HepG2 (cell line): ENCODE results near the gene CNNM2. TPM values are rescaled to one million over a fixed set of nuclear protein-coding genes. Genes with fewer than 3 reads are reported as not detected.

Experiments used
- EEA1 ChIP-seq: sonication (generic); formaldehyde crosslinking; IDR thresholded peaks from 2 replicates; pipeline ENCODE4 v1.5.1; 2020; ENCODE audit warnings: mild to moderate bottlenecking, missing genetic modification reagents, borderline replicate concordance
- FOXO1 ChIP-seq: sonication (generic); formaldehyde crosslinking; IDR thresholded peaks from 2 replicates; pipeline ENCODE4 v1.4.0; 2020; ENCODE audit warnings: missing genetic modification reagents
- GPN1 ChIP-seq: sonication (generic); formaldehyde crosslinking; IDR thresholded peaks from 2 replicates; pipeline ENCODE4 v1.5.1; 2020; ENCODE audit warnings: missing genetic modification reagents, borderline replicate concordance
- MAFF ChIP-seq: IDR thresholded peaks from 2 replicates; pipeline ENCODE4 v1.6.1; 2011; ENCODE audit warnings: low read depth, low read length, improper control_type of control experiment
- PAWR ChIP-seq: sonication (generic); formaldehyde crosslinking; IDR thresholded peaks from 2 replicates; pipeline ENCODE4 v1.4.0; 2020; ENCODE audit warnings: missing genetic modification reagents, mild to moderate bottlenecking, borderline replicate concordance
- PHF8 ChIP-seq: sonication (generic); formaldehyde crosslinking; IDR thresholded peaks from 2 replicates; pipeline ENCODE4 v1.5.0; 2020; ENCODE audit warnings: missing genetic modification reagents
- PLRG1 ChIP-seq: fragments of 450-650 bp; conservative IDR thresholded peaks from 2 replicates; pipeline ENCODE4 v1.6.1; 2016
- SOX13 ChIP-seq, 3 experiments: fragments of 450-650 bp in 1 of 3; sonication (generic) in 1 of 3; formaldehyde crosslinking in 1 of 3; IDR thresholded peaks in 2 of 3; conservative IDR thresholded peaks in 1 of 3; 2 replicates each; pipeline versions ENCODE4 v1.5.0 to v1.6.1; 2016 to 2020; ENCODE audit warnings: antibody characterized with exemption in 1 of 3, mild to moderate bottlenecking in 1 of 3, missing compliant biosample characterization in 1 of 3, missing genetic modification reagents in 1 of 3, moderate library complexity in 1 of 3
- TMF1 ChIP-seq: sonication (generic); formaldehyde crosslinking; IDR thresholded peaks from 2 replicates; pipeline ENCODE4 v1.8.1; 2022; ENCODE audit warnings: low read depth, missing genetic modification reagents
- TSC22D2 ChIP-seq: sonication (generic); formaldehyde crosslinking; IDR thresholded peaks from 2 replicates; pipeline ENCODE4 v1.5.1; 2020; ENCODE audit warnings: missing genetic modification reagents, mild to moderate bottlenecking, borderline replicate concordance
- ZNF124 ChIP-seq: sonication (generic); formaldehyde crosslinking; IDR thresholded peaks from 2 replicates; pipeline ENCODE4 v1.4.0; 2020; ENCODE audit warnings: missing genetic modification reagents
- ZNF432 ChIP-seq: sonication (generic); formaldehyde crosslinking; IDR thresholded peaks from 2 replicates; pipeline ENCODE4 v1.5.0; 2020; ENCODE audit warnings: missing genetic modification reagents, mild to moderate bottlenecking, borderline replicate concordance
- ZNF557 ChIP-seq: sonication (generic); formaldehyde crosslinking; IDR thresholded peaks from 2 replicates; pipeline ENCODE4 v1.4.0; 2020; ENCODE audit warnings: missing genetic modification reagents
- ZNF878 ChIP-seq: sonication (generic); formaldehyde crosslinking; IDR thresholded peaks from 2 replicates; pipeline ENCODE4 v1.8.1; 2023; ENCODE audit warnings: mild to moderate bottlenecking, missing genetic modification reagents, moderate library complexity
- polyA plus RNA-seq, 8 experiments: library from polyadenylated mRNA; depleted of rRNA in 3 of 8; stranded (reverse) in 7 of 8; unstranded in 1 of 8; fragments of >200 nt; fragmentation: Illumina TruSeq in 4 of 8; extraction: Trizol in 4 of 8; gene quantifications; 2 replicates each; pipeline versions ENCODE4 v1.2.1 to v1.2.3, GENCODE V29; 2011 to 2016; ENCODE audit warnings: low read depth in 4 of 8, missing spikeins in 1 of 8, mixed read lengths in 1 of 8; ENCODE audit not compliant: insufficient read depth in 1 of 8
- total RNA-seq, 5 experiments: library from RNA; depleted of rRNA; stranded (reverse); fragments of >200 nt; fragmentation: Illumina TruSeq; extraction: Trizol; gene quantifications; 2 replicates each; pipeline ENCODE4 v1.2.3, GENCODE V29; 2016; ENCODE audit warnings: low read depth in 1 of 5
- TF ChIP-seq, protein P1 (sequence below): IDR thresholded peaks from 2 replicates; pipeline ENCODE4 v1.6.1; 2018; ENCODE audit warnings: missing genetic modification reagents, mild to moderate bottlenecking, missing compliant biosample characterization
- TF ChIP-seq, protein P2 (sequence below): sonication (generic); formaldehyde crosslinking; IDR thresholded peaks from 2 replicates; pipeline ENCODE4 v1.9.0; 2021; ENCODE audit warnings: missing genetic modification reagents, borderline replicate concordance
- TF ChIP-seq, protein P3 (sequence below): sonication (generic); formaldehyde crosslinking; IDR thresholded peaks from 2 replicates; pipeline ENCODE4 v1.4.0; 2020; ENCODE audit warnings: missing genetic modification reagents
- TF ChIP-seq, protein P4 (sequence below): sonication (generic); formaldehyde crosslinking; IDR thresholded peaks from 2 replicates; pipeline ENCODE4 v1.8.0; 2022; ENCODE audit warnings: mild to moderate bottlenecking, missing genetic modification reagents, moderate library complexity
- TF ChIP-seq, protein P5 (sequence below): sonication (generic); formaldehyde crosslinking; IDR thresholded peaks from 2 replicates; pipeline ENCODE4 v1.8.1; 2023; ENCODE audit warnings: mild to moderate bottlenecking, missing genetic modification reagents, borderline replicate concordance
- TF ChIP-seq, protein P6 (sequence below): sonication (generic); formaldehyde crosslinking; IDR thresholded peaks from 2 replicates; pipeline ENCODE4 v1.4.0; 2020; ENCODE audit warnings: missing genetic modification reagents

Gene CNNM2
- total and polyA plus RNA-seq, 2 of the 13 experiments (the other 11 are each of a cell fraction or from before 2014, with no cell fraction given), result 7.1 to 9.0 TPM

DNA sequence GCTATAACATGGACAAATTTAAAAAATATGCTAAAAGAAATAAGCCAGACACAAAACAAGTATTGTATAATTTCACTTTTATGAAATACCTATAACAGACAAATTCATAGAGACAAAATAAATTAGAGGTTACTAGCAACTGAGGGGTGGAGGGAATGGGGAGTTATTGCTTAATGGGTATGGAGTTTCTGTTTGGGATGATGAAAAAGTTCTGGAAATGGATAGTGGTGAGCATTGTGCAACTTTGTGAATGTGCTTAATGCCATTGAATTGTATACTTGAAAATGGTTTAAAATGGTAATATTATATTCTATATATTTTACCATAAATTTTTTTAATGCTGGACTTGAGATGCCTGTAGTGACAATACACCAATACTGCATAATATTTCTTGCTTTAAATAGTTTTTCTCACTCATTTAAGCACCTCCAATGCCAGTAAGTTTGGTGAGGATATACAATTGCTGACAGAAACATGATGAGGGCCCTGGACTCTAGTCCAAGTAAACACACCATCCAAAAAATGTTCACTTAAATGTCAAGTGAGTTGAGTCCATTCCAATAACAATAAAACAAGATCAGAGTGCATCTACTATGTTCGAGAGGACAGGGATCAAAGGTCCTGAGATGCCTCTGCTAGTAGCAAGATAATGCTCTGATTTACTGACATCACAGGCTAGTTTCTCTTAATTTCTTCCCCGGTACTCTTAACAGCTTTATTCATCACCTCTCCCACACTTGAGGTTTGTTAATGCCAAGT lies 203.1 kb downstream of the CNNM2 start (continued):
- no peak for TF ChIP-seq ZNF557
- no peak for TF ChIP-seq GPN1 (CRISPR knock-in tag)
- no peak for TF ChIP-seq TMF1 (CRISPR knock-in tag)
- TF ChIP-seq, protein P1, sequence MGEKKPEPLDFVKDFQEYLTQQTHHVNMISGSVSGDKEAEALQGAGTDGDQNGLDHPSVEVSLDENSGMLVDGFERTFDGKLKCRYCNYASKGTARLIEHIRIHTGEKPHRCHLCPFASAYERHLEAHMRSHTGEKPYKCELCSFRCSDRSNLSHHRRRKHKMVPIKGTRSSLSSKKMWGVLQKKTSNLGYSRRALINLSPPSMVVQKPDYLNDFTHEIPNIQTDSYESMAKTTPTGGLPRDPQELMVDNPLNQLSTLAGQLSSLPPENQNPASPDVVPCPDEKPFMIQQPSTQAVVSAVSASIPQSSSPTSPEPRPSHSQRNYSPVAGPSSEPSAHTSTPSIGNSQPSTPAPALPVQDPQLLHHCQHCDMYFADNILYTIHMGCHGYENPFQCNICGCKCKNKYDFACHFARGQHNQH (CRISPR knock-in tag), result no peak
- TF ChIP-seq PHF8, result no peak
- TF ChIP-seq, protein P2, sequence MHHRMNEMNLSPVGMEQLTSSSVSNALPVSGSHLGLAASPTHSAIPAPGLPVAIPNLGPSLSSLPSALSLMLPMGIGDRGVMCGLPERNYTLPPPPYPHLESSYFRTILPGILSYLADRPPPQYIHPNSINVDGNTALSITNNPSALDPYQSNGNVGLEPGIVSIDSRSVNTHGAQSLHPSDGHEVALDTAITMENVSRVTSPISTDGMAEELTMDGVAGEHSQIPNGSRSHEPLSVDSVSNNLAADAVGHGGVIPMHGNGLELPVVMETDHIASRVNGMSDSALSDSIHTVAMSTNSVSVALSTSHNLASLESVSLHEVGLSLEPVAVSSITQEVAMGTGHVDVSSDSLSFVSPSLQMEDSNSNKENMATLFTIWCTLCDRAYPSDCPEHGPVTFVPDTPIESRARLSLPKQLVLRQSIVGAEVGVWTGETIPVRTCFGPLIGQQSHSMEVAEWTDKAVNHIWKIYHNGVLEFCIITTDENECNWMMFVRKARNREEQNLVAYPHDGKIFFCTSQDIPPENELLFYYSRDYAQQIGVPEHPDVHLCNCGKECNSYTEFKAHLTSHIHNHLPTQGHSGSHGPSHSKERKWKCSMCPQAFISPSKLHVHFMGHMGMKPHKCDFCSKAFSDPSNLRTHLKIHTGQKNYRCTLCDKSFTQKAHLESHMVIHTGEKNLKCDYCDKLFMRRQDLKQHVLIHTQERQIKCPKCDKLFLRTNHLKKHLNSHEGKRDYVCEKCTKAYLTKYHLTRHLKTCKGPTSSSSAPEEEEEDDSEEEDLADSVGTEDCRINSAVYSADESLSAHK (CRISPR knock-in tag), result no peak
- TF ChIP-seq, protein P3, sequence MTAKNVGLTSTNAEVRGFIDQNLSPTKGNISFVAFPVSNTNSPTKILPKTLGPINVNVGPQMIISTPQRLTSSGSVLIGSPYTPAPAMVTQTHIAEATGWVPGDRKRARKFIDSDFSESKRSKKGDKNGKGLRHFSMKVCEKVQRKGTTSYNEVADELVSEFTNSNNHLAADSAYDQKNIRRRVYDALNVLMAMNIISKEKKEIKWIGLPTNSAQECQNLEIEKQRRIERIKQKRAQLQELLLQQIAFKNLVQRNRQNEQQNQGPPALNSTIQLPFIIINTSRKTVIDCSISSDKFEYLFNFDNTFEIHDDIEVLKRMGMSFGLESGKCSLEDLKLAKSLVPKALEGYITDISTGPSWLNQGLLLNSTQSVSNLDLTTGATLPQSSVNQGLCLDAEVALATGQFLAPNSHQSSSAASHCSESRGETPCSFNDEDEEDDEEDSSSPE (CRISPR knock-in tag), result no peak
- no peak for TF ChIP-seq EEA1
- TF ChIP-seq ZNF432 (CRISPR knock-in tag), result no peak
- no peak for TF ChIP-seq ZNF878 (CRISPR knock-in tag)
- TF ChIP-seq, protein P4, sequence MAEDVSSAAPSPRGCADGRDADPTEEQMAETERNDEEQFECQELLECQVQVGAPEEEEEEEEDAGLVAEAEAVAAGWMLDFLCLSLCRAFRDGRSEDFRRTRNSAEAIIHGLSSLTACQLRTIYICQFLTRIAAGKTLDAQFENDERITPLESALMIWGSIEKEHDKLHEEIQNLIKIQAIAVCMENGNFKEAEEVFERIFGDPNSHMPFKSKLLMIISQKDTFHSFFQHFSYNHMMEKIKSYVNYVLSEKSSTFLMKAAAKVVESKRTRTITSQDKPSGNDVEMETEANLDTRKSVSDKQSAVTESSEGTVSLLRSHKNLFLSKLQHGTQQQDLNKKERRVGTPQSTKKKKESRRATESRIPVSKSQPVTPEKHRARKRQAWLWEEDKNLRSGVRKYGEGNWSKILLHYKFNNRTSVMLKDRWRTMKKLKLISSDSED, result no peak
- TF ChIP-seq, protein P5, sequence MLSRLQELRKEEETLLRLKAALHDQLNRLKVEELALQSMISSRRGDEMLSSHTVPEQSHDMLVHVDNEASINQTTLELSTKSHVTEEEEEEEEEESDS (CRISPR knock-in tag), result no peak
- TF ChIP-seq MAFF, result no peak
- no peak for TF ChIP-seq PAWR
- no peak for TF ChIP-seq TSC22D2
- TF ChIP-seq PLRG1, result no peak
- peak; percentile 40; the same call in 1 of the 2 replicates for TF ChIP-seq SOX13 (IDR thresholded peaks at IDR 0.05)
- TF ChIP-seq SOX13 (CRISPR knock-in tag; conservative IDR thresholded peaks at IDR 0.05 in 1 of 2, IDR thresholded peaks at IDR 0.05 in 1 of 2), result peak in 1 of 2 experiments; percentile 94; a peak in 2 of 4 replicates
- TF ChIP-seq ZNF124 (CRISPR knock-in tag), result no peak
- peak; percentile 66; the same call in 1 of the 2 replicates for TF ChIP-seq FOXO1 (CRISPR knock-in tag)
- TF ChIP-seq, protein P6, sequence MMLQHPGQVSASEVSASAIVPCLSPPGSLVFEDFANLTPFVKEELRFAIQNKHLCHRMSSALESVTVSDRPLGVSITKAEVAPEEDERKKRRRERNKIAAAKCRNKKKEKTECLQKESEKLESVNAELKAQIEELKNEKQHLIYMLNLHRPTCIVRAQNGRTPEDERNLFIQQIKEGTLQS (CRISPR knock-in tag), result no peak
